Activated CD4-positive, alpha-beta T cell treated with anti-CD3 and anti-CD28 coated beads, Interleukin-2, amount 10 ng/mL, durations not matched to agents 7 days and 5 days (primary cell): ENCODE data around the gene TAX1BP3. TPM values are rescaled to one million over a fixed set of nuclear protein-coding genes. Genes with fewer than 3 reads are reported as not detected.
"Not testable (repeated sequence)": the region's sequence is repeated elsewhere in the genome, so short reads cannot be mapped to it uniquely, and the experiment has no call there.

Experiments
- CTCF ChIA-PET: fragments of 350-600 bp; sonication (Branson Sonifier 250); formaldehyde crosslinking; loops from one replicate; lab custom pipeline; 2021; ENCODE audit warnings: antibody characterized with exemption; lab: Charles Lee
- POLR2A ChIA-PET: fragments of 350-600 bp; sonication (Branson Sonifier 250); formaldehyde crosslinking; loops from one replicate; lab custom pipeline; 2021; ENCODE audit warnings: antibody characterized with exemption; lab: Charles Lee
- DNase-seq: peaks from one replicate; pipeline ENCODE4 v3.0.0-alpha.2; 2020
- H3K27ac Mint-ChIP-seq: one replicate; pipeline ENCODE4 v1.8.0; 2021; ENCODE audit warnings: mild to moderate bottlenecking, moderate library complexity, mixed read lengths
- H3K27me3 Mint-ChIP-seq: one replicate; pipeline ENCODE4 v1.8.0; 2021; ENCODE audit warnings: mixed read lengths
- H3K36me3 Mint-ChIP-seq: one replicate; pipeline ENCODE4 v1.8.0; 2021; ENCODE audit warnings: low read depth, mixed read lengths
- H3K4me1 Mint-ChIP-seq: one replicate; pipeline ENCODE4 v1.8.0; 2021; ENCODE audit warnings: mixed read lengths
- H3K4me3 Mint-ChIP-seq: one replicate; pipeline ENCODE4 v1.8.0; 2021; ENCODE audit warnings: mild to moderate bottlenecking, moderate library complexity, mixed read lengths
- H3K9me3 Mint-ChIP-seq: one replicate; pipeline ENCODE4 v1.8.0; 2021; ENCODE audit warnings: mixed read lengths
- total RNA-seq, 2 experiments: library from RNA; stranded (reverse); gene quantifications; one replicate each; pipeline ENCODE4 v1.2.3, GENCODE V29; 2021

Gene TAX1BP3, protein sequence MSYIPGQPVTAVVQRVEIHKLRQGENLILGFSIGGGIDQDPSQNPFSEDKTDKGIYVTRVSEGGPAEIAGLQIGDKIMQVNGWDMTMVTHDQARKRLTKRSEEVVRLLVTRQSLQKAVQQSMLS
- 10 to 100 TPM; 17.4 to 18.4 TPM for total RNA-seq

DNA sequence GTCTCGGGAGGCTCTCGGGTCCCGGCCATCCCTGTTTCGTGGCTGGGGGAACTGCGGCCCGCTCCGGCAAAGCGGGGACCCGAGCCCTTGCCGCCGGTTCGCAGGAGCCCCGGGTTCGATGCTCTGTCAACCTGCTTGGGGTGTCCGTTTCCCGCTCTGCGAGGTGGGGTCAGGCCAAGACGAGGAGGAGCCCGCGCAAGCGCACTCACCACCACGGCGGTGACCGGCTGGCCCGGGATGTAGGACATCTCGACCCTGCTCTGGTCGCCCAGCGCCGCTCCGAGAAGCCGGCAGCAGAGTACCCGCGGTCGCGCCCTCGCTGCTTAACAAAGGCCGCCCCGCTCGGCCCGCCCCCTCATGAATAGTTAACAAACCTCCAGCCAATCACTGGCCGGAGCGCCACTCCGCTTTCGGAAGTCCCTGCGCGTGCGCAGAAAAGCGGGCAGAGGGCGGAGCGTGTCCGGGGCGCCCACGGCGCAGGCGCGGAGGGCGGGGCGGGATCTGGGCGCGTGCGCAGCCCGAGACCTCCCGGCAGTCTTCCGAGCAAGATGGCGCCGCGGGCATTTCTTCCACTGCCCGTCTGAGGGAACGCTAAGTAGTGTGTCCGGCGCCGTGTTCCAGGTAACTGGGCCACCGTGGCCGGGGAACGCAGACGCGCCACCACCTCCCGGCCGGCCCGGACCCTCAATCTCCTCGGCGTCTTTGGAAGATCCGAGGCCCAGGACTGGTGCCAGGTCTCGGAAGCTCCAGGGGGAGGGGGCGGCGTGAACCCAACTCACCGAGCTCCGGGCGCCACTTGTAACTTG, at the start of gene TAX1BP3, which contains the start of gene EMC6:
Gene TAX1BP3 (minus strand): TSS at position 300 of the 806 bp plus-strand sequence. CDS start 52 bp downstream, at position 248.
Gene EMC6 (plus strand): TSS at position 534 of the 806 bp plus-strand sequence. CDS start 335 bp downstream, outside the sequence.
- ChIA-PET POLR2A (interaction anchor here (0.6 kb wide), 1 partner anchor 87 kb away, joined by 3 read pairs; no protein-coding TSS in a partner anchor), CTCF (interaction anchor here (0.6 kb wide), 1 partner anchor 169 kb away, joined by 3 read pairs; no protein-coding TSS in a partner anchor)
- Mint-ChIP-seq H3K27ac (peak within 1 kb of the TSS; percentile 90), H3K27me3 (no peaks in the 10 kb centered on the region), H3K36me3 (peaks cover 8% of the 10 kb centered on the region), H3K9me3 (no peaks in the 10 kb centered on the region), H3K4me3 (peak within 1 kb of the TSS; percentile 92), H3K4me1 (peaks cover 29% of the 10 kb centered on the region)
- peak; percentile 99 for DNase-seq

GRCh38 chr17:3715296-3715695, 46.9 kb upstream of the TAX1BP3 start:
- Mint-ChIP-seq H3K4me3 (no peak overlapping the region), H3K36me3 (peaks cover 68% of the 10 kb centered on the region), H3K27me3 (no peaks in the 10 kb centered on the region), H3K9me3 (no peaks in the 10 kb centered on the region), H3K4me1 (peaks cover 72% of the 10 kb centered on the region), H3K27ac (no peak overlapping the region)
- DNase-seq = no peak
- ChIA-PET CTCF (interaction anchor here (1.0 to 3.6 kb wide), 3 partner anchors 8 to 131 kb away, joined by 4 to 13 read pairs (median 4); partner anchors contain the start of genes HASPIN and NCBP3), POLR2A (no interaction called here)

- Mint-ChIP-seq H3K4me1 (peaks cover 73% of the 10 kb centered on the region), H3K4me3 (peak overlapping the region; percentile 43), H3K36me3 (peaks cover 55% of the 10 kb centered on the region), H3K27me3 (no peaks in the 10 kb centered on the region), H3K9me3 (no peaks in the 10 kb centered on the region), H3K27ac (peak overlapping the region; percentile 90)
- CTCF ChIA-PET = interaction anchor here (1.2 to 2.2 kb wide), 3 partner anchors 10 to 25 kb away, joined by 3 to 7 read pairs (median 5); partner anchors contain the start of gene HASPIN
- POLR2A ChIA-PET = no interaction called here
- no peak for DNase-seq
These were observed 44.6 kb upstream of the TAX1BP3 start for GRCh38 chr17:3712811-3713463.

- no peaks in the 10 kb centered on the region for H3K27me3 Mint-ChIP-seq
- peak overlapping the region; percentile 66 for H3K4me3 Mint-ChIP-seq
- H3K27ac Mint-ChIP-seq = peak overlapping the region; percentile 95
- peaks cover 37% of the 10 kb centered on the region for H3K36me3 Mint-ChIP-seq
- peaks cover 65% of the 10 kb centered on the region for H3K4me1 Mint-ChIP-seq
- ChIA-PET POLR2A (interaction anchor here (0.6 to 1.2 kb wide), 4 partner anchors 9 to 15 kb away, joined by 3 to 5 read pairs (median 4); partner anchors contain the start of genes HASPIN and P2RX5), CTCF (interaction anchor here (1.1 to 2.1 kb wide), 5 partner anchors 9 to 28 kb away, joined by 4 to 16 read pairs (median 5); partner anchors contain the start of gene HASPIN)
- no peaks in the 10 kb centered on the region for H3K9me3 Mint-ChIP-seq
- peak; percentile 88 for DNase-seq
These were observed 42.6 kb upstream of the TAX1BP3 start for GRCh38 chr17:3710951-3711383.

DNA sequence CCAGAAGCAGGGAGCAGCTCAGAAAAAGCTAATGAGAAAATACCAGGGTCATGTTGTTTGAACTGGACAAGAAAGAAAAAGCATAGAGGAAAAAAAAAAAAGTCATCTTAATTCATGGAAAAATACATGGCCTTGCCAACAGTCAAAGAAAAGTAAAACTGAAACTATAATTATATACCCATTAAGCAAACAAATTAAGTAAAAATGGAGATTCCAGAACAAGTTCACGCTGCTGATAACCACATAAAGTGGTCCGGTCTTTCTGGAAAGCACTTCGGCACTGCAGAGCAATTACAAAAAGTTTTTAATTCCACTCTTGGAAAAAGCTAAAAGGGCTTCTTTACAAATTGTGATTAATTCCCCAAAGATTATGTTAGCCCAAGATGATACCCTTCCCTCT, 40.0 kb upstream of the TAX1BP3 start:
- Mint-ChIP-seq H3K27ac (peak overlapping the region; percentile 20), H3K27me3 (no peaks in the 10 kb centered on the region), H3K4me3 (no peak overlapping the region), H3K36me3 (peaks cover 30% of the 10 kb centered on the region), H3K9me3 (no peaks in the 10 kb centered on the region), H3K4me1 (peaks cover 53% of the 10 kb centered on the region)
- DNase-seq = no peak
- CTCF ChIA-PET = interaction anchor here (1.0 to 3.4 kb wide), 5 partner anchors 13 to 138 kb away, joined by 3 to 9 read pairs (median 4); partner anchors contain the start of genes HASPIN, NCBP3 and P2RX5
- POLR2A ChIA-PET = no interaction called here

DNA sequence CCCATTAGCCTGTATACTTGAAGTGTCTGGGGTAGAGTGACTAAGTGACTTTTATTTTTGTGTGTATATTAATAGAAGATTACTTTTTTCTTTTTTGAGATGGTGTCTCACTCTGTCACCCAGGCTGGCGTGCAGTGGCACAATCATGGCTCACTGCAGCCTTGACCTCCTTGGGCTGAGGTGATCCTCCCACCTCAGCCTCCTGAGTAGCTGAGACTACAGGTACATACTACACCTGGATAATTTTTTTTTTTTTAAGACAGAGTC, 37.3 kb upstream of the TAX1BP3 start:
- CTCF ChIA-PET = interaction anchor here (1.3 to 3.4 kb wide), 2 partner anchors 11 to 17 kb away, joined by 4 to 9 read pairs; partner anchors contain the start of gene HASPIN
- H3K4me3 Mint-ChIP-seq, H3K27me3 Mint-ChIP-seq, POLR2A ChIA-PET, DNase-seq, H3K9me3 Mint-ChIP-seq, H3K27ac Mint-ChIP-seq: not testable (repeated sequence)
- Mint-ChIP-seq H3K4me1 (peaks cover 36% of the 10 kb centered on the region), H3K36me3 (peaks cover 31% of the 10 kb centered on the region)

DNA sequence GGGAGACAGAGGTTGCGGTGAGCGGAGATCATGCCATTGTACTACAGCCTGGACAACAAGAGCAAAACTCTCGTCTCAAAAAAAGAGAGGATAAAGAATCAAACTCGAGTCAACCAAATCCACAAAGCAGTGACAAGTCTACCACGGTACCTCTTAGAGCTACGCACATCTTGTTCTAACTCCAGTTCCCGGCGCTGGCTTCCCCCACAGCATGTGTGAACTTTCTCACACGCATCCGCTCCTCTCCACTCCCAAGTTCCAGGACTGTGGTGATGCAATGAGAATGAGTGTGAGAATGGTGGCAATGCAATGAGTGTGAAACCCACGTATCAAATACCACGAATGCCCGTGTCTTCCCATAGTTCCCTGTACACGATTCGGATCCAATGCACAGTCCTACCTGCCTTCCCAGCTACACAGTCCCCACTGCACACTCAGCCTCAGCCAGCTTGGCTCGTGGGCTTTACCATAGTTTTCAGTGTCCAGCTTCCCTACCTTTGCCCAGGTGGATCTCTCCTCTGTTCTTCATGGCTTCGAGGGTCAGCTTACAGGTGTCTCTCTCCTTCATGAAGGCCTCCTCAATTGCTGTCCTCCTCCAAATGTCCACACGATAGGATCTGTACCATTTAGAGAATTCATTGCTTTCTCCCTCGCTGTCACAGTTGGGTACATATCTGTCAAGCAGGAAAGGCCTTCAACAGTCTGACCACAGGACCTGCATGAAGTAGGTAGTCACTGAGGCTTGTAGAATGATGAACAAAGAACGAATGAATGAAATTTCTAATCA, 36.7 kb upstream of the TAX1BP3 start:
- H3K27ac Mint-ChIP-seq = no peak overlapping the region
- ChIA-PET POLR2A (no interaction called here), CTCF (interaction anchor here (1.3 to 3.4 kb wide), 2 partner anchors 11 to 18 kb away, joined by 4 to 9 read pairs; partner anchors contain the start of gene HASPIN)
- H3K9me3 Mint-ChIP-seq = peaks cover 6% of the 10 kb centered on the region
- peaks cover 31% of the 10 kb centered on the region for H3K36me3 Mint-ChIP-seq
- no peak overlapping the region for H3K4me3 Mint-ChIP-seq
- no peak for DNase-seq
- H3K27me3 Mint-ChIP-seq = no peaks in the 10 kb centered on the region
- H3K4me1 Mint-ChIP-seq = peaks cover 32% of the 10 kb centered on the region

DNA sequence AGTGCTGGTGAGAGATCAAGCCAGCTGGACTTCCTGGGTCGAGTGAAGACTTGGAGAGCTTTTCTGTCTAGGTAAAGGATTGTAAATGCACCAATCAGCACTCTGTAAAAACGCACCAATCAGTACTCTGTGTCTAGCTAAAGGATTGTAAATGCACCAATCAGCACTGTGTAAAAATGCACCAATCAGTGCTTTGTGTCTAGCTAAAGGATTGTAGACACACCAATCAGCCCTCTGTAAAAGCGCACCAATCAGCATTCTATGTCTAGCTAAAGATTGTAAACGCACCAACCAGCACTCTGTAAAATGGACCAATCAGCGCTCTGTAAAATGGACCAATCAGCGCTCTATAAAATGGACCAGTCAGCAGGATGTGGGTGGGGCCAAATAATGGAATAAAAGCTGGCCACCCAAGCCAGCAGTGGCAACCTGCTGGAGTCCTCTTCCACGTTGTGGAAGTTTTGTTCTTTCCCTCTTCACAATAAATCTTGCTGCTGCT, 33.7 kb upstream of the TAX1BP3 start:
- DNase-seq, H3K9me3 Mint-ChIP-seq, H3K4me3 Mint-ChIP-seq, H3K27ac Mint-ChIP-seq, H3K27me3 Mint-ChIP-seq: not testable (repeated sequence)
- ChIA-PET POLR2A (interaction anchor here (0.6 to 0.9 kb wide), 2 partner anchors 9 to 62 kb away, joined by 3 to 4 read pairs; no protein-coding TSS in a partner anchor), CTCF (interaction anchor here (1.0 to 1.7 kb wide), 3 partner anchors 19 to 144 kb away, joined by 5 to 7 read pairs (median 7); partner anchors contain the start of genes HASPIN and NCBP3)
- Mint-ChIP-seq H3K36me3 (peaks cover 25% of the 10 kb centered on the region), H3K4me1 (peaks cover 17% of the 10 kb centered on the region)

GRCh38 chr17:3699951-3700350, 31.6 kb upstream of the TAX1BP3 start:
- Mint-ChIP-seq H3K9me3 (peaks cover 6% of the 10 kb centered on the region), H3K36me3 (peaks cover 25% of the 10 kb centered on the region), H3K4me3 (no peak overlapping the region), H3K4me1 (peaks cover 21% of the 10 kb centered on the region), H3K27me3 (no peaks in the 10 kb centered on the region), H3K27ac (no peak overlapping the region)
- CTCF ChIA-PET = interaction anchor here (1.0 kb wide), 2 partner anchors 11 to 22 kb away, joined by 4 to 5 read pairs; no protein-coding TSS in a partner anchor
- POLR2A ChIA-PET = no interaction called here
- DNase-seq = no peak

DNA sequence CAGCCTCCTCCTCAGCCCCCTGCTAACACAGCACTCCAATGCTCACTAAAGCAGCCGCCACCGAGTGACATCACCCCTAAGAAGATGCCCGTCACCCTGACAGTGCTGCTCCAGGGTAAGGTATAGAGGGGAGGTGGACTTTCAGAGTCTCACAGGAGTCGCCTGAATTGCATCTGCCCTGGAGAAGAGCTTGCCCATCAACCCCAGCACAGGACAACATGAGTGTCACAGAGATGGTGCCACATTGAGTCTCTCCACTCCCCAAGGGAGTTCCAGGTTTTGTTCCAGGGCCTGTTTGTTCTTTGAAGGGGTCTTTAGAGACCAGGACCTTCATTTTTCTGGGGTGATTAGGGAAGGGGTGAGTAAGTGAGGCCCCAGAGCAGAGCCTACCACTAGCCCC, 29.8 kb upstream of the TAX1BP3 start:
- ChIA-PET CTCF (no interaction called here), POLR2A (no interaction called here)
- Mint-ChIP-seq H3K4me3 (no peak overlapping the region), H3K27ac (no peak overlapping the region), H3K4me1 (peaks cover 35% of the 10 kb centered on the region), H3K36me3 (peaks cover 18% of the 10 kb centered on the region), H3K27me3 (no peaks in the 10 kb centered on the region), H3K9me3 (peaks cover 6% of the 10 kb centered on the region)
- DNase-seq = no peak

- H3K27me3 Mint-ChIP-seq = no peaks in the 10 kb centered on the region
- ChIA-PET CTCF (interaction anchor here (4.0 kb wide), 1 partner anchor 41 kb away, joined by 21 read pairs; no protein-coding TSS in a partner anchor), POLR2A (no interaction called here)
- H3K36me3 Mint-ChIP-seq = peaks cover 8% of the 10 kb centered on the region
- H3K4me3 Mint-ChIP-seq = no peak overlapping the region
- no peak overlapping the region for H3K27ac Mint-ChIP-seq
- no peaks in the 10 kb centered on the region for H3K9me3 Mint-ChIP-seq
- no peak for DNase-seq
- peaks cover 33% of the 10 kb centered on the region for H3K4me1 Mint-ChIP-seq
These were observed 28.7 kb upstream of the TAX1BP3 start for GRCh38 chr17:3697103-3697476.
